Testis (tissue), 2 donors: ENCODE data around the gene PRRC2A.

Source experiments
- CTCF ChIP-seq, 3 experiments: fragments of 450-650 bp in 2 of 3; fragments of 200-600 bp in 1 of 3; sonication (generic) in 1 of 3; IDR thresholded peaks; one replicate each; pipeline ENCODE4 v1.5.1; 2016 to 2019; ENCODE audit warnings: antibody characterized with exemption in 3 of 3, mild to moderate bottlenecking in 2 of 3, moderate library complexity in 1 of 3
- POLR2A ChIP-seq: fragments of 450-650 bp; IDR thresholded peaks from one replicate; pipeline ENCODE4 v1.6.1; 2017; ENCODE audit warnings: antibody characterized with exemption, mild to moderate bottlenecking, moderate library complexity

DNA sequence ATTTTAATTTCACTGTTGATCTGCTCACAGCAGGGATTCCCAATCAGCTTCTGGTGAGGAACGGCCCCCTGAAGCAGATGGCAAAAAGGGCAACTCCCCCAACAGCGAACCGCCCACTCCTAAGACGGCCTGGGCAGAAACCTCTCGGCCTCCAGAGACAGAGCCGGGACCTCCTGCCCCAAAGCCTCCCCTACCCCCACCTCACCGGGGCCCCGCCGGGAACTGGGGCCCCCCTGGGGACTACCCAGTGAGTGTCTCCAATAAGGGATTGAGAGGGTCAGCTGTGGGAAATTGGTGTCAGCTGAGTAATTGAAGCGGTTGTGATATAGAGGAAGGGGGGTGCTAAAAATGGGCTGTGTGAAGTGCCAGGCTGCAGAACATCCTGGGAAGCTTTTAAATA, 6.4 kb downstream of the PRRC2A start:
- TF ChIP-seq CTCF (IDR thresholded peaks at IDR 0.05) (no peak), POLR2A (no peak)
